ENCODE data around the gene PCDHA7.
"Not testable (repeated sequence)": the region's sequence is repeated elsewhere in the genome, so short reads cannot be mapped to it uniquely, and the experiment has no call there.

Gene PCDHA7

DNA sequence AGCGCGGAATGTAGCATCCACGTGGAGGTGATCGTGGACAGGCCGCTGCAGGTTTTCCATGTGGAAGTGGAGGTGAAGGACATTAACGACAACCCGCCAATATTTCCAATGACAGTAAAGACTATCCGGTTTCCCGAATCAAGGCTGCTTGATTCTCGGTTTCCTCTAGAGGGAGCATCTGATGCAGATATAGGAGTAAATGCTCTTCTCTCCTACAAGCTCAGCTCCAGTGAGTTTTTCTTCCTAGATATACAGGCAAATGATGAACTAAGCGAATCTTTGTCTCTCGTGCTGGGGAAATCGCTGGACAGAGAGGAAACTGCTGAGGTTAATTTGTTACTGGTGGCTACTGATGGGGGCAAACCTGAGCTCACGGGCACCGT is 38.8 kb upstream of the PCDHA7 start:
- no peak for TF ChIP-seq MAX (IDR thresholded peaks at IDR 0.05; ENCODE audit: low read depth, low read length)
- no peak for TF ChIP-seq CTCF (IDR thresholded peaks at IDR 0.05; ENCODE audit: low read depth, low read length)
- no peak for TF ChIP-seq MYC (IDR thresholded peaks at IDR 0.05; ENCODE audit: low read depth, low read length)
- no peak for TF ChIP-seq POLR2A (IDR thresholded peaks at IDR 0.05; ENCODE audit: extremely low read depth, insufficient read length)
- DNase-seq (ENCODE audit: low read depth) = no peak
- no peak overlapping the region for H3K4me3 ChIP-seq (ENCODE audit: low read depth, low read length)

DNA sequence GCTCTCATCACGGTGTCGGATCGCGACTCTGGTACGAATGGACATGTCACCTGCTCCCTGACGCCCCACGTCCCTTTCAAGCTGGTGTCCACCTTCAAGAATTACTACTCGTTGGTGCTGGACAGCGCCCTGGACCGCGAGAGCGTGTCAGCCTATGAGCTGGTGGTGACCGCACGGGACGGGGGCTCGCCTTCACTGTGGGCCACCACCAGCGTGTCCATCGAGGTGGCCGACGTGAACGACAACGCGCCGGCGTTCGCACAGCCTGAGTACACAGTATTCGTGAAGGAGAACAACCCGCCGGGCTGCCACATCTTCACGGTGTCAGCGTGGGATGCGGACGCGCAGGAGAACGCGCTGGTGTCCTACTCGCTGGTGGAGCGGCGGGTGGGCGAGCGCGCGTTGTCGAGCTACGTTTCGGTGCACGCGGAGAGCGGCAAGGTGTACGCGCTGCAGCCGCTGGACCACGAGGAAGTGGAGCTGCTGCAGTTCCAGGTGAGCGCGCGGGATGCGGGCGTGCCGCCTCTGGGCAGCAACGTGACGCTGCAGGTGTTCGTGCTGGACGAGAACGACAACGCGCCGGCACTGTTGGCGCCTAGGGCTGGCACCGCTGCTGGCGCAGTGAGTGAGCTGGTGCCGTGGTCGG is 37.9 kb upstream of the PCDHA7 start:
- not testable (repeated sequence) for H3K4me3 ChIP-seq (ENCODE audit: low read depth, low read length); DNase-seq (ENCODE audit: low read depth)

DNA sequence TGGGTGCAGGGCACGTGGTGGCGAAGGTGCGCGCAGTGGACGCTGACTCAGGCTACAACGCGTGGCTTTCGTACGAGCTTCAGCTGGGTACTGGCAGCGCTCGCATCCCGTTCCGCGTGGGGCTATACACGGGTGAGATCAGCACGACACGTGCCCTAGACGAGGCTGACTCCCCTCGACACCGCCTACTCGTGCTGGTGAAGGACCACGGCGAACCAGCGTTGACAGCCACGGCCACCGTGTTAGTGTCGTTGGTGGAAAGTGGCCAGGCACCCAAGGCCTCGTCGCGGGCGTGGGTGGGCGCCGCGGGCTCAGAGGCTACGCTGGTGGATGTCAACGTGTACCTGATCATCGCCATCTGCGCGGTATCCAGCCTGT is 37.4 kb upstream of the PCDHA7 start:
- H3K4me3 ChIP-seq (ENCODE audit: low read depth, low read length) = no peak overlapping the region
- DNase-seq (ENCODE audit: low read depth) = no peak
- no peak for TF ChIP-seq CTCF (IDR thresholded peaks at IDR 0.05; ENCODE audit: low read depth, low read length)
- TF ChIP-seq MAX (IDR thresholded peaks at IDR 0.05; ENCODE audit: low read depth, low read length) = no peak
- no peak for TF ChIP-seq MYC (IDR thresholded peaks at IDR 0.05; ENCODE audit: low read depth, low read length)
- no peak for TF ChIP-seq POLR2A (IDR thresholded peaks at IDR 0.05; ENCODE audit: extremely low read depth, insufficient read length)

DNA sequence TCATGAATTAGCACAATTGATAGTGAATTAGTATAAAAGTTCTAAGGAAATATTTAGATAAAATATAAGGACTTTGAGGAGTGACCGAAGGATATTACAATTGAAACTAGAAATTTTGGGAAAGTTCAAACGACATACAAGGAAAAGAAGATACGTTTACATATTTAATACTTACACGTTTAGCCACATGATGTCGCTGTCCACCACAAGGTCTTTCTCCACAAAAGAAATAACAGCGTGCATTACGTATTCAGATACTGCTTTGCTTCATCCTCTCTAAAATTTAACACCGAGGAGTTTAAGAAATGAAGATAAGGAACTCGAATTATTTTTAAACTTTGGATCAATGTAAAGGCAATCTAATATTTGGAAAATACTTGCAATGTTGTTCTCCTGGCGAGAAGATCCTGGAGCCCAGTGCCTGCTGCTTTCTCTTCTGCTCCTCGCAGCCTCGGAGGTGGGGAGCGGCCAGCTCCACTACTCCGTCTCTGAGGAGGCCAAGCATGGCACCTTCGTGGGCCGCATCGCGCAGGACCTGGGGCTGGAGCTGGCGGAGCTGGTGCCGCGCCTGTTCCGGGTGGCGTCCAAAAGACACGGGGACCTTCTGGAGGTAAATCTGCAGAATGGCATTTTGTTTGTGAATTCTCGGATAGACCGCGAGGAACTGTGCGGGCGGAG is 33.1 kb upstream of the PCDHA7 start, which contains the start of gene PCDHA3:
TSS of gene PCDHA3 (plus strand) at position 242 of the 678 bp plus-strand sequence.
- DNase-seq (ENCODE audit: low read depth) = peak; percentile 56
- H3K4me3 ChIP-seq (ENCODE audit: low read depth, low read length) = no peak within 1 kb of the TSS
- TF ChIP-seq POLR2A (IDR thresholded peaks at IDR 0.05; ENCODE audit: extremely low read depth, insufficient read length) (no peak), MAX (IDR thresholded peaks at IDR 0.05; ENCODE audit: low read depth, low read length) (no peak), CTCF (IDR thresholded peaks at IDR 0.05; ENCODE audit: low read depth, low read length) (no peak), MYC (IDR thresholded peaks at IDR 0.05; ENCODE audit: low read depth, low read length) (no peak)

- TF ChIP-seq CTCF (IDR thresholded peaks at IDR 0.05; ENCODE audit: low read depth, low read length) = no peak
- TF ChIP-seq MYC (IDR thresholded peaks at IDR 0.05; ENCODE audit: low read depth, low read length) = no peak
- TF ChIP-seq POLR2A (IDR thresholded peaks at IDR 0.05; ENCODE audit: extremely low read depth, insufficient read length) = no peak
- TF ChIP-seq MAX (IDR thresholded peaks at IDR 0.05; ENCODE audit: low read depth, low read length) = no peak
- no peak overlapping the region for H3K4me3 ChIP-seq (ENCODE audit: low read depth, low read length)
- no peak for DNase-seq (ENCODE audit: low read depth)
Observed at GRCh38 chr5:140801494-140801841, 32.6 kb upstream of the PCDHA7 start.

DNA sequence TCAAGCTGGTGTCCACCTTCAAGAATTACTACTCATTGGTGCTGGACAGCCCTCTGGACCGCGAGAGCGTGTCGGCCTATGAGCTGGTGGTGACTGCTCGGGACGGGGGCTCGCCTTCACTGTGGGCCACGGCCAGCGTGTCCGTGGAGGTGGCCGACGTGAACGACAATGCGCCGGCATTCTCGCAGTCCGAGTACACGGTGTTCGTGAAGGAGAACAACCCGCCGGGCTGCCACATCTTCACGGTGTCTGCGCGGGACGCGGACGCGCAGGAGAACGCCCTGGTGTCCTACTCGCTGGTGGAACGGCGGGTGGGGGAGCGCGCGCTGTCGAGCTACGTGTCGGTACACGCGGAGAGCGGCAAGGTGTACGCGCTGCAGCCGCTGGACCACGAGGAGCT is 31.7 kb upstream of the PCDHA7 start:
- not testable (repeated sequence) for H3K4me3 ChIP-seq (ENCODE audit: low read depth, low read length); DNase-seq (ENCODE audit: low read depth)

- TF ChIP-seq POLR2A (IDR thresholded peaks at IDR 0.05; ENCODE audit: extremely low read depth, insufficient read length) = no peak
- no peak for TF ChIP-seq MAX (IDR thresholded peaks at IDR 0.05; ENCODE audit: low read depth, low read length)
- TF ChIP-seq CTCF (IDR thresholded peaks at IDR 0.05; ENCODE audit: low read depth, low read length) = no peak
- TF ChIP-seq MYC (IDR thresholded peaks at IDR 0.05; ENCODE audit: low read depth, low read length) = no peak
- no peak overlapping the region for H3K4me3 ChIP-seq (ENCODE audit: low read depth, low read length)
- DNase-seq (ENCODE audit: low read depth) = no peak
Observed at GRCh38 chr5:140802781-140803271, 31.2 kb upstream of the PCDHA7 start.

Data from NB4 (cell line).